HL-60 (cell line): ENCODE measurements around the gene KIAA0232.

ENCODE experiments used
- DNase-seq, 2 experiments: peaks; one replicate each; pipeline ENCODE4 v3.0.0-alpha.2; 2010 to 2020; ENCODE audit warnings: low read depth in 1 of 2, low spot score in 1 of 2
- H3K27ac ChIP-seq: fragments of 250-450 bp; sonication (Bioruptor Pico); replicated peaks from 2 replicates; pipeline ENCODE4 v1.5.1; 2020; ENCODE audit warnings: mild to moderate bottlenecking, moderate library complexity
- H3K27me3 ChIP-seq: fragments of 250-450 bp; sonication (Bioruptor Pico); 2 replicates; pipeline ENCODE4 v1.5.1; 2021; ENCODE audit warnings: mild to moderate bottlenecking, moderate library complexity; ENCODE audit not compliant: insufficient read depth, poor library complexity, severe bottlenecking
- H3K4me3 ChIP-seq: replicated peaks from 2 replicates; pipeline ENCODE4 v1.5.1; 2011; ENCODE audit warnings: mild to moderate bottlenecking, control low read depth, low read length; ENCODE audit not compliant: insufficient read depth
- GABPA ChIP-seq: IDR thresholded peaks from 2 replicates; pipeline ENCODE4 v1.6.1; 2012; ENCODE audit warnings: low read depth
- POLR2AphosphoS5 ChIP-seq: IDR thresholded peaks from 2 replicates; pipeline ENCODE4 v1.6.1; 2012; ENCODE audit warnings: low read depth
- SPI1 ChIP-seq: IDR thresholded peaks from 2 replicates; pipeline ENCODE4 v1.6.1; 2012; ENCODE audit warnings: low read depth, mild to moderate bottlenecking, borderline replicate concordance
- TF ChIP-seq, protein P1 (sequence below): IDR thresholded peaks from one replicate; pipeline ENCODE4 v1.5.1; 2011; ENCODE audit warnings: low read length, control low read depth, inconsistent platforms; ENCODE audit not compliant: insufficient read depth
- TF ChIP-seq, protein P2 (sequence below): IDR thresholded peaks from 2 replicates; pipeline ENCODE4 v1.6.1; 2012; ENCODE audit warnings: low read depth; ENCODE audit not compliant: insufficient replicate concordance

The KIAA0232 gene

DNA sequence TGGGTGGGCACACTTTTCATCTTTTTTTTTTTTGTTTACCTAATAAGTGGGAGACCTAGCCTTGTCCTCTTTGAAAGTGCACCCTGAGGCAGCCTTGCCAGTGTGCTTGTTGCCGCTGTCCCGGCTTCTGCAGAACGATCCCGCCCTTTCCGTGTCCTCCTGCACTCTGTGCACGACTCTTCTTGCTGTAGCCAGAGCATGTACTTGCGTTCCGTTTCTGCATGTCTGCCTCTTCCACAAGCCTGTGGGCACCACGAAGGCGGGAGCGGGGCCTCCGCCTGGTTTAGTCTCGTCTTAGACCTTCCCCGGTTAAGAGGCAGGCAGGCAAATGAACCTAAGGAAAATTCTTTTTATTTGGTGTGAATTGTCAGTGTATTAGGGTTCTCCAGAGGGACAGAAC lies 94.5 kb downstream of the KIAA0232 start:
- no peak overlapping the region for H3K4me3 ChIP-seq
- no peak for DNase-seq
- H3K27me3 ChIP-seq, result no peaks in the 10 kb centered on the region
- no peak overlapping the region for H3K27ac ChIP-seq
- no peak for TF ChIP-seq SPI1
- TF ChIP-seq, protein P1, sequence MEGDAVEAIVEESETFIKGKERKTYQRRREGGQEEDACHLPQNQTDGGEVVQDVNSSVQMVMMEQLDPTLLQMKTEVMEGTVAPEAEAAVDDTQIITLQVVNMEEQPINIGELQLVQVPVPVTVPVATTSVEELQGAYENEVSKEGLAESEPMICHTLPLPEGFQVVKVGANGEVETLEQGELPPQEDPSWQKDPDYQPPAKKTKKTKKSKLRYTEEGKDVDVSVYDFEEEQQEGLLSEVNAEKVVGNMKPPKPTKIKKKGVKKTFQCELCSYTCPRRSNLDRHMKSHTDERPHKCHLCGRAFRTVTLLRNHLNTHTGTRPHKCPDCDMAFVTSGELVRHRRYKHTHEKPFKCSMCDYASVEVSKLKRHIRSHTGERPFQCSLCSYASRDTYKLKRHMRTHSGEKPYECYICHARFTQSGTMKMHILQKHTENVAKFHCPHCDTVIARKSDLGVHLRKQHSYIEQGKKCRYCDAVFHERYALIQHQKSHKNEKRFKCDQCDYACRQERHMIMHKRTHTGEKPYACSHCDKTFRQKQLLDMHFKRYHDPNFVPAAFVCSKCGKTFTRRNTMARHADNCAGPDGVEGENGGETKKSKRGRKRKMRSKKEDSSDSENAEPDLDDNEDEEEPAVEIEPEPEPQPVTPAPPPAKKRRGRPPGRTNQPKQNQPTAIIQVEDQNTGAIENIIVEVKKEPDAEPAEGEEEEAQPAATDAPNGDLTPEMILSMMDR, result no peak
- TF ChIP-seq GABPA, result no peak
- TF ChIP-seq POLR2AphosphoS5, result no peak
- TF ChIP-seq, protein P2, sequence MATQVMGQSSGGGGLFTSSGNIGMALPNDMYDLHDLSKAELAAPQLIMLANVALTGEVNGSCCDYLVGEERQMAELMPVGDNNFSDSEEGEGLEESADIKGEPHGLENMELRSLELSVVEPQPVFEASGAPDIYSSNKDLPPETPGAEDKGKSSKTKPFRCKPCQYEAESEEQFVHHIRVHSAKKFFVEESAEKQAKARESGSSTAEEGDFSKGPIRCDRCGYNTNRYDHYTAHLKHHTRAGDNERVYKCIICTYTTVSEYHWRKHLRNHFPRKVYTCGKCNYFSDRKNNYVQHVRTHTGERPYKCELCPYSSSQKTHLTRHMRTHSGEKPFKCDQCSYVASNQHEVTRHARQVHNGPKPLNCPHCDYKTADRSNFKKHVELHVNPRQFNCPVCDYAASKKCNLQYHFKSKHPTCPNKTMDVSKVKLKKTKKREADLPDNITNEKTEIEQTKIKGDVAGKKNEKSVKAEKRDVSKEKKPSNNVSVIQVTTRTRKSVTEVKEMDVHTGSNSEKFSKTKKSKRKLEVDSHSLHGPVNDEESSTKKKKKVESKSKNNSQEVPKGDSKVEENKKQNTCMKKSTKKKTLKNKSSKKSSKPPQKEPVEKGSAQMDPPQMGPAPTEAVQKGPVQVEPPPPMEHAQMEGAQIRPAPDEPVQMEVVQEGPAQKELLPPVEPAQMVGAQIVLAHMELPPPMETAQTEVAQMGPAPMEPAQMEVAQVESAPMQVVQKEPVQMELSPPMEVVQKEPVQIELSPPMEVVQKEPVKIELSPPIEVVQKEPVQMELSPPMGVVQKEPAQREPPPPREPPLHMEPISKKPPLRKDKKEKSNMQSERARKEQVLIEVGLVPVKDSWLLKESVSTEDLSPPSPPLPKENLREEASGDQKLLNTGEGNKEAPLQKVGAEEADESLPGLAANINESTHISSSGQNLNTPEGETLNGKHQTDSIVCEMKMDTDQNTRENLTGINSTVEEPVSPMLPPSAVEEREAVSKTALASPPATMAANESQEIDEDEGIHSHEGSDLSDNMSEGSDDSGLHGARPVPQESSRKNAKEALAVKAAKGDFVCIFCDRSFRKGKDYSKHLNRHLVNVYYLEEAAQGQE, result no peak

DNA sequence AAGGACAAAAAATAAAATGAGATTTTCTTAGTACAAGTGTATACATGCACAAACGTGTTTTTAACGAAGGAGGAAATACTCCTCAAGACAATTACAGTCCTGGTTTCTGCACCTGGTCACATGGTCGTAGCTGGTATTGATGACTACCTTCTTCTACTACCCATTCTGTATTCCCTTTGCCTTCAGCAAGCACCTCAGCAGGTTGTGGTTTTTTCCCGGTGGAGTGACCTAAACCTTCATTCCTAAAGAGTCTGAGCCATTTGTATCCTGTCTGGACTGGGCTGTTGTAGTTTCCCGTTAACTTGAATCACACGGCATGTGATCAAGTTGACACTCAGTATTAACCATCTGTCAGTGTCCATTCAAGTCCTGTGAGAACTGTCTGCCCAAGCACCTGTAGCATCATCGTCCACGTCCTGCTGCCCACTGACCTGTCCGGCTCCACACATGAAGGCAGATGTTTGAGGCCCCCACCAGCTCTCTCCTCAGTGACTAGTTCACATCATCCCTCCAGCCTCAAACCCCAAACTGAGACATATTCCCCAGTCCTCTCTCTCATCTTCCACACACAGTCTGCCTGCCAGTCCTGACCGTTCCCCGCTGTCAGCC lies 96.0 kb downstream of the KIAA0232 start:
- no peak overlapping the region for H3K27ac ChIP-seq
- H3K4me3 ChIP-seq, result no peak overlapping the region
- no peaks in the 10 kb centered on the region for H3K27me3 ChIP-seq
- DNase-seq, result no peak
- TF ChIP-seq, protein P1, result no peak
- TF ChIP-seq, protein P2, result no peak
- TF ChIP-seq POLR2AphosphoS5 (no peak), GABPA (no peak), SPI1 (no peak)

- Histone ChIP-seq H3K4me3 (no peak overlapping the region), H3K27ac (no peak overlapping the region), H3K27me3 (no peaks in the 10 kb centered on the region)
- DNase-seq, result no peak
- TF ChIP-seq GABPA (no peak), POLR2AphosphoS5 (no peak), SPI1 (no peak)
- TF ChIP-seq, protein P1, result no peak
- TF ChIP-seq, protein P2, result no peak
Observed at GRCh38 chr4:6880691-6881090, 98.2 kb downstream of the KIAA0232 start.
